Smooth muscle cell (in vitro differentiated cells): ENCODE results near the gene HIRIP3. TPM values are rescaled to one million over a fixed set of nuclear protein-coding genes. Genes with fewer than 3 reads are reported as not detected.

Source experiments
- DNase-seq: peaks from one replicate; lab custom pipeline; 2025; ENCODE audit not compliant: unreplicated experiment; lab: John Stamatoyannopoulos, UW
- H2AFZ ChIP-seq: fragments of 200-600 bp; sonication (generic); 2 replicates; pipeline ENCODE4 v1.6.0; 2016; ENCODE audit warnings: antibody characterized with exemption, low read depth, mild to moderate bottlenecking
- H3F3A ChIP-seq: fragments of 200-600 bp; sonication (generic); 2 replicates; pipeline ENCODE4 v1.6.0; 2017; ENCODE audit warnings: antibody characterized with exemption, low read depth
- H3K27ac ChIP-seq: fragments of 200-600 bp; sonication (generic); 2 replicates; pipeline ENCODE4 v1.5.1; 2016; ENCODE audit warnings: low read depth, mild to moderate bottlenecking
- H3K27me3 ChIP-seq: fragments of 200-600 bp; sonication (generic); 2 replicates; pipeline ENCODE4 v1.6.1; 2016; ENCODE audit warnings: low read depth, mild to moderate bottlenecking
- H3K36me3 ChIP-seq: fragments of 200-600 bp; sonication (generic); 2 replicates; pipeline ENCODE4 v1.5.1; 2016; ENCODE audit warnings: low read depth
- H3K4me1 ChIP-seq: fragments of 200-600 bp; sonication (generic); 2 replicates; pipeline ENCODE4 v1.5.1; 2016; ENCODE audit warnings: low read depth
- H3K4me2 ChIP-seq: fragments of 200-600 bp; sonication (generic); 2 replicates; pipeline ENCODE4 v1.6.0; 2016; ENCODE audit warnings: mild to moderate bottlenecking
- H3K4me3 ChIP-seq: fragments of 200-600 bp; sonication (generic); 2 replicates; pipeline ENCODE4 v1.5.1; 2016; ENCODE audit warnings: mild to moderate bottlenecking
- H3K79me2 ChIP-seq: fragments of 200-600 bp; sonication (generic); 2 replicates; pipeline ENCODE4 v1.6.0; 2016; ENCODE audit warnings: low read depth, mild to moderate bottlenecking
- H3K9ac ChIP-seq: fragments of 200-600 bp; sonication (generic); 2 replicates; pipeline ENCODE4 v1.6.0; 2016; ENCODE audit warnings: low read depth
- H3K9me3 ChIP-seq: fragments of 200-600 bp; sonication (generic); replicated peaks from 2 replicates; pipeline ENCODE4 v1.5.1; 2016; ENCODE audit warnings: low read depth
- H4K20me1 ChIP-seq: fragments of 200-600 bp; sonication (generic); 2 replicates; pipeline ENCODE4 v1.6.0; 2016; ENCODE audit warnings: low read depth
- CTCF ChIP-seq: fragments of 200-600 bp; sonication (generic); IDR thresholded peaks from 2 replicates; pipeline ENCODE4 v1.5.1; 2017; ENCODE audit warnings: borderline replicate concordance, mild to moderate bottlenecking, antibody characterized with exemption; ENCODE audit not compliant: insufficient read depth, poor library complexity, severe bottlenecking
- WGBS: methylation state at CpG from one replicate; pipeline ENCODE4 v1.1.7; 2016; ENCODE audit warnings: low lambda C conversion rate; 5-methylcytosine and 5-hydroxymethylcytosine counted together
- polyA plus RNA-seq: library from polyadenylated mRNA; unstranded; fragments of >200 nt; fragmentation: Nextera tagmentation; extraction: Ambion mirVana; gene quantifications from 2 replicates; pipeline ENCODE4 v1.2.1, GENCODE V29; 2016
- total RNA-seq: library from RNA; depleted of rRNA; stranded (reverse); fragments of >200 nt; gene quantifications from 2 replicates; pipeline ENCODE4 v1.2.3, GENCODE V29; 2014

Gene HIRIP3
- total and polyA plus RNA-seq, 2 experiments from 2014 or later: 11.3 to 13.9 TPM

GRCh38 chr16:29994600-29995323 is 655 bp downstream of the HIRIP3 start:
- no peak for TF ChIP-seq CTCF
- Histone ChIP-seq H3F3A (peaks cover 4% of the 10 kb centered on the region), H3K27me3 (no peaks in the 10 kb centered on the region), H3K9me3 (no peaks in the 10 kb centered on the region), H4K20me1 (no peaks in the 10 kb centered on the region), H3K36me3 (no peaks in the 10 kb centered on the region), H3K4me3 (peak overlapping the region; percentile 94), H3K27ac (peak overlapping the region; percentile 95), H3K9ac (peak overlapping the region; percentile 36), H3K4me2 (peak overlapping the region; percentile 92), H3K79me2 (peaks cover 10% of the 10 kb centered on the region), H3K4me1 (peaks cover 11% of the 10 kb centered on the region), H2AFZ (peak overlapping the region; percentile 98)
- 22% methylated on average over 24 of the region's 24 CpGs for WGBS
- DNase-seq: no peak

GRCh38 chr16:29993903-29994599 is 1.4 kb downstream of the HIRIP3 start:
- no peaks in the 10 kb centered on the region for H4K20me1 ChIP-seq
- no peak overlapping the region for H2AFZ ChIP-seq
- no peak for DNase-seq
- no peaks in the 10 kb centered on the region for H3K9me3 ChIP-seq
- 89% methylated on average over 9 of the region's 9 CpGs for WGBS
- no peak for TF ChIP-seq CTCF
- H3K27me3 ChIP-seq: no peaks in the 10 kb centered on the region
- peaks cover 10% of the 10 kb centered on the region for H3K79me2 ChIP-seq
- H3K36me3 ChIP-seq: no peaks in the 10 kb centered on the region
- no peak overlapping the region for H3K9ac ChIP-seq
- H3K27ac ChIP-seq: peak overlapping the region; percentile 95
- H3K4me2 ChIP-seq: peak overlapping the region; percentile 92
- H3K4me3 ChIP-seq: no peak overlapping the region
- H3F3A ChIP-seq: peaks cover 4% of the 10 kb centered on the region
- H3K4me1 ChIP-seq: peaks cover 11% of the 10 kb centered on the region

GRCh38 chr16:29993191-29993902 is 2.1 kb downstream of the HIRIP3 start:
- Histone ChIP-seq H3K4me1 (peaks cover 11% of the 10 kb centered on the region), H3K4me2 (no peak overlapping the region), H3K9me3 (no peaks in the 10 kb centered on the region), H3K9ac (no peak overlapping the region), H3K4me3 (no peak overlapping the region), H2AFZ (no peak overlapping the region), H3K79me2 (peaks cover 10% of the 10 kb centered on the region), H3F3A (peaks cover 4% of the 10 kb centered on the region), H3K27me3 (no peaks in the 10 kb centered on the region), H3K36me3 (no peaks in the 10 kb centered on the region), H3K27ac (no peak overlapping the region), H4K20me1 (no peaks in the 10 kb centered on the region)
- no peak for TF ChIP-seq CTCF
- WGBS: 96% methylated on average over 25 of the region's 25 CpGs
- no peak for DNase-seq
